A673 (cell line): ENCODE results near the gene HEXIM1.

Experiments used
- CTCF ChIP-seq: fragments of 300-800, 200-600 bp; sonication (generic); conservative IDR thresholded peaks from 2 replicates; pipeline ENCODE4 v1.5.1; 2017; ENCODE audit warnings: low read depth, mild to moderate bottlenecking, antibody characterized with exemption, low read length, moderate library complexity, mixed read lengths
- EZH2 ChIP-seq: fragments of 200-600 bp; sonication (generic); IDR thresholded peaks from 2 replicates; pipeline ENCODE4 v1.6.1; 2017; ENCODE audit warnings: borderline replicate concordance, low read depth, mild to moderate bottlenecking, mixed read lengths, antibody characterized with exemption, low read length; ENCODE audit not compliant: poor library complexity, severe bottlenecking

GRCh38 chr17:45168991-45169752 lies 20.9 kb downstream of the HEXIM1 start:
- TF ChIP-seq CTCF (no peak), EZH2 (no peak)
